Panc1 (cell line): Measurements from ENCODE around the gene SNRNP70. TPM values are rescaled to one million over a fixed set of nuclear protein-coding genes. Genes with fewer than 3 reads are reported as not detected.

Experiments
- ATAC-seq: fragments of 200-7000 bp; cut with Tn5 transposase; 2 replicates; pipeline ENCODE4 v1.9.1; 2020; ENCODE audit warnings: mild to moderate bottlenecking, moderate library complexity
- BruUV-seq: library from RNA; stranded (reverse); fragments of 400-500 nt; replicated peaks from 2 replicates; lab custom pipeline; 2021; lab: Mats Ljungman, UMichigan
- CTCF ChIA-PET: fragments of 300-600 bp; sonication (Branson Sonifier 250); formaldehyde crosslinking; loops from one replicate; lab custom pipeline; 2022; ENCODE audit warnings: antibody characterized with exemption; lab: Charles Lee
- POLR2A ChIA-PET: fragments of 300-600 bp; sonication (Branson Sonifier 250); formaldehyde crosslinking; loops from one replicate; lab custom pipeline; 2022; ENCODE audit warnings: antibody characterized with exemption; lab: Charles Lee
- DNase-seq: peaks from one replicate; pipeline ENCODE4 v3.0.0-alpha.2; 2010; ENCODE audit warnings: low read depth, low spot score
- H3K27ac ChIP-seq: 2 replicates; pipeline ENCODE4 v1.5.1; 2011; ENCODE audit warnings: mild to moderate bottlenecking, low read length, inconsistent platforms
- H3K27me3 ChIP-seq: fragments of 200-500 bp; sonication (Bioruptor generic); 2 replicates; pipeline ENCODE4 v1.6.0; 2014; ENCODE audit warnings: low read length, inconsistent platforms; ENCODE audit not compliant: control insufficient read depth, insufficient read depth
- H3K36me3 ChIP-seq: fragments of 200-500 bp; sonication (Bioruptor generic); 2 replicates; pipeline ENCODE4 v1.5.1; 2014; ENCODE audit warnings: inconsistent platforms, mild to moderate bottlenecking, low read length, moderate library complexity; ENCODE audit not compliant: control insufficient read depth, insufficient read depth
- H3K4me1 ChIP-seq: 2 replicates; pipeline ENCODE4 v1.5.1; 2011; ENCODE audit warnings: inconsistent platforms, mild to moderate bottlenecking, low read length, moderate library complexity; ENCODE audit not compliant: control insufficient read depth, insufficient read depth
- H3K4me3 ChIP-seq, 2 experiments: 2 replicates each; pipeline ENCODE4 v1.5.1; 2011 to 2012; ENCODE audit warnings: low read depth in 2 of 2, low read length in 2 of 2, mild to moderate bottlenecking in 2 of 2, inconsistent platforms in 1 of 2, moderate library complexity in 1 of 2
- H3K9me3 ChIP-seq: fragments of 200-500 bp; sonication (Bioruptor generic); 2 replicates; pipeline ENCODE4 v1.5.1; 2014; ENCODE audit warnings: low read depth, mild to moderate bottlenecking, inconsistent platforms, low read length, moderate library complexity; ENCODE audit not compliant: control insufficient read depth, insufficient read depth
- POLR2AphosphoS5 ChIP-seq: IDR thresholded peaks from 2 replicates; pipeline ENCODE4 v1.6.1; 2012; ENCODE audit warnings: mild to moderate bottlenecking, low read depth, low read length, moderate library complexity
- SIN3A ChIP-seq: IDR thresholded peaks from 2 replicates; pipeline ENCODE4 v1.6.1; 2012; ENCODE audit warnings: low read depth, mild to moderate bottlenecking, low read length, moderate library complexity, borderline replicate concordance; ENCODE audit not compliant: insufficient read depth
- TCF7L2 ChIP-seq: IDR thresholded peaks from 2 replicates; pipeline ENCODE4 v1.6.1; 2011; ENCODE audit warnings: mild to moderate bottlenecking, low read depth, low read length, inconsistent platforms
- in situ Hi-C: cut with HindIII; loops from 2 replicates; pipeline ENCODE4 v1.10.0; 2016; ENCODE audit warnings: low sequenced_read_pairs, low pct_unique_long_range_greater_than_20kb
- intact Hi-C: fragments of 100-400 bp; cut with micrococcal nuclease; formaldehyde crosslinking; loops from one replicate; pipeline ENCODE4 v1.10.0; 2022; ENCODE audit not compliant: unreplicated experiment
- total RNA-seq: library from RNA; stranded (reverse); gene quantifications from one replicate; pipeline ENCODE4 v1.2.1, GENCODE V29; 2021; ENCODE audit not compliant: unreplicated experiment
- TF ChIP-seq, protein P1 (sequence below): fragments of 450-650 bp; IDR thresholded peaks from 2 replicates; pipeline ENCODE4 v1.5.1; 2017; ENCODE audit warnings: mild to moderate bottlenecking
- TF ChIP-seq, protein P2 (sequence below), 2 experiments: IDR thresholded peaks; 2 replicates each; pipeline ENCODE4 v1.6.1; 2011 to 2012; ENCODE audit warnings: low read depth in 2 of 2, control low read depth in 1 of 2, low read length in 1 of 2, mild to moderate bottlenecking in 1 of 2, moderate library complexity in 1 of 2; ENCODE audit not compliant: insufficient read depth in 1 of 2

The SNRNP70 gene
- total RNA-seq, 1 experiment from 2014 or later = 180 TPM

GRCh38 chr19:49106648-49107135 is 21.4 kb downstream of the SNRNP70 start:
- Histone ChIP-seq H3K9me3 (no peaks in the 10 kb centered on the region), H3K4me3 (no peak overlapping the region), H3K36me3 (no peaks in the 10 kb centered on the region; the same call in 1 of the 2 replicates), H3K27ac (no peak overlapping the region), H3K4me1 (no peaks in the 10 kb centered on the region), H3K27me3 (no peaks in the 10 kb centered on the region)
- BruUV-seq = no TSS peak
- intact Hi-C loops (no loop called here), in situ Hi-C loops (no loop called here)
- DNase-seq (no peak), ATAC-seq (peak; percentile 59; the same call in 1 of the 2 replicates)
- ChIA-PET CTCF (interaction anchor here (0.6 kb wide), 1 partner anchor 9 kb away, joined by 3 read pairs; no protein-coding TSS in a partner anchor), POLR2A (no interaction called here)
- no peak for TF ChIP-seq TCF7L2
- no peak for TF ChIP-seq SIN3A
- TF ChIP-seq, protein P1, sequence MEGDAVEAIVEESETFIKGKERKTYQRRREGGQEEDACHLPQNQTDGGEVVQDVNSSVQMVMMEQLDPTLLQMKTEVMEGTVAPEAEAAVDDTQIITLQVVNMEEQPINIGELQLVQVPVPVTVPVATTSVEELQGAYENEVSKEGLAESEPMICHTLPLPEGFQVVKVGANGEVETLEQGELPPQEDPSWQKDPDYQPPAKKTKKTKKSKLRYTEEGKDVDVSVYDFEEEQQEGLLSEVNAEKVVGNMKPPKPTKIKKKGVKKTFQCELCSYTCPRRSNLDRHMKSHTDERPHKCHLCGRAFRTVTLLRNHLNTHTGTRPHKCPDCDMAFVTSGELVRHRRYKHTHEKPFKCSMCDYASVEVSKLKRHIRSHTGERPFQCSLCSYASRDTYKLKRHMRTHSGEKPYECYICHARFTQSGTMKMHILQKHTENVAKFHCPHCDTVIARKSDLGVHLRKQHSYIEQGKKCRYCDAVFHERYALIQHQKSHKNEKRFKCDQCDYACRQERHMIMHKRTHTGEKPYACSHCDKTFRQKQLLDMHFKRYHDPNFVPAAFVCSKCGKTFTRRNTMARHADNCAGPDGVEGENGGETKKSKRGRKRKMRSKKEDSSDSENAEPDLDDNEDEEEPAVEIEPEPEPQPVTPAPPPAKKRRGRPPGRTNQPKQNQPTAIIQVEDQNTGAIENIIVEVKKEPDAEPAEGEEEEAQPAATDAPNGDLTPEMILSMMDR = peak; percentile 85

DNA sequence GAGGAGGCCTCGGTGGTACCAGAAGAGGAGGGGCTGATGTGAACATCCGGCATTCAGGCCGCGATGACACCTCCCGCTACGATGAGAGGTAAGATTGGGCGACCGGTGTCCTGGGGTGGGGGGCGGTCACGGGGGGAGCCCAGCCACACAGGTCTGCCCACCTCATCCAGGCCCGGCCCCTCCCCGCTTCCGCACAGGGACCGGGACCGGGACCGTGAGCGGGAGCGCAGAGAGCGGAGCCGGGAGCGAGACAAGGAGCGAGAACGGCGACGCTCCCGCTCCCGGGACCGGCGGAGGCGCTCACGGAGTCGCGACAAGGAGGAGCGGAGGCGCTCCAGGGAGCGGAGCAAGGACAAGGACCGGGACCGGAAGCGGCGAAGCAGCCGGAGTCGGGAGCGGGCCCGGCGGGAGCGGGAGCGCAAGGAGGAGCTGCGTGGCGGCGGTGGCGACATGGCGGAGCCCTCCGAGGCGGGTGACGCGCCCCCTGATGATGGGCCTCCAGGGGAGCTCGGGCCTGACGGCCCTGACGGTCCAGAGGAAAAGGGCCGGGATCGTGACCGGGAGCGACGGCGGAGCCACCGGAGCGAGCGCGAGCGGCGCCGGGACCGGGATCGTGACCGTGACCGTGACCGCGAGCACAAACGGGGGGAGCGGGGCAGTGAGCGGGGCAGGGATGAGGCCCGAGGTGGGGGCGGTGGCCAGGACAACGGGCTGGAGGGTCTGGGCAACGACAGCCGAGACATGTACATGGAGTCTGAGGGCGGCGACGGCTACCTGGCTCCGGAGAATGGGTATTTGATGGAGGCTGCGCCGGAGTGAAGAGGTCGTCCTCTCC is 22.6 kb downstream of the SNRNP70 start:
- in situ Hi-C loops (no loop called here), intact Hi-C loops (no loop called here)
- no peaks in the 10 kb centered on the region for H3K4me1 ChIP-seq
- BruUV-seq = TSS peak; percentile 84
- no peaks in the 10 kb centered on the region for H3K9me3 ChIP-seq
- CTCF ChIA-PET = no interaction called here
- POLR2A ChIA-PET = no interaction called here
- no peak for DNase-seq
- TF ChIP-seq TCF7L2 (no peak), POLR2AphosphoS5 (no peak)
- TF ChIP-seq, protein P1 = no peak
- ATAC-seq = no peak
- no peak overlapping the region for H3K27ac ChIP-seq
- H3K4me3 ChIP-seq = no peak overlapping the region
- no peaks in the 10 kb centered on the region for H3K27me3 ChIP-seq
- no peaks in the 10 kb centered on the region; the same call in 1 of the 2 replicates for H3K36me3 ChIP-seq

DNA sequence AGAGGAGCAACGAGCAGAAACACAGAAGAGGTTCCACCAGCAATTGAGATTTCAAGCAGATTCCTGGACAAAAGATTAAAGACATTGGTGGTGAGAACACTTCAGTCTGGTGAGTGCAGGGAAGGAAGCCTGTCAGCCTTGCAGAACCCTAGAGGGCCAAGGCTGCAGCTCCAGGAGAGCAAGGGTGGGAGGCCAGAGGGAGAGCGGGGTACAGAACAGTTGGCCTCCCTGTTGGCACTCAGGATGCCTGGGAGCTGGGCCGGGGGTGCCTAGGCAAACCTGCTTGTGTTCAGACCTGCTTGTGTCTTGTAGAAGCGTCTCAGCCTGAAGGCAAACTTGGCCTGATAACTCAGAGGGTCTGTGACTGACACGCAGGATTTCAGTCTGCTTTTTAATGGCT is 23.8 kb downstream of the SNRNP70 start:
- CTCF ChIA-PET = no interaction called here
- no peaks in the 10 kb centered on the region for H3K27me3 ChIP-seq
- intact Hi-C loops = no loop called here
- POLR2A ChIA-PET = no interaction called here
- no peak overlapping the region for H3K4me3 ChIP-seq
- no peaks in the 10 kb centered on the region for H3K9me3 ChIP-seq
- H3K36me3 ChIP-seq = no peaks in the 10 kb centered on the region; the same call in 1 of the 2 replicates
- DNase-seq = no peak
- H3K27ac ChIP-seq = no peak overlapping the region
- in situ Hi-C loops = no loop called here
- TF ChIP-seq, protein P1 = no peak
- TF ChIP-seq, protein P2, sequence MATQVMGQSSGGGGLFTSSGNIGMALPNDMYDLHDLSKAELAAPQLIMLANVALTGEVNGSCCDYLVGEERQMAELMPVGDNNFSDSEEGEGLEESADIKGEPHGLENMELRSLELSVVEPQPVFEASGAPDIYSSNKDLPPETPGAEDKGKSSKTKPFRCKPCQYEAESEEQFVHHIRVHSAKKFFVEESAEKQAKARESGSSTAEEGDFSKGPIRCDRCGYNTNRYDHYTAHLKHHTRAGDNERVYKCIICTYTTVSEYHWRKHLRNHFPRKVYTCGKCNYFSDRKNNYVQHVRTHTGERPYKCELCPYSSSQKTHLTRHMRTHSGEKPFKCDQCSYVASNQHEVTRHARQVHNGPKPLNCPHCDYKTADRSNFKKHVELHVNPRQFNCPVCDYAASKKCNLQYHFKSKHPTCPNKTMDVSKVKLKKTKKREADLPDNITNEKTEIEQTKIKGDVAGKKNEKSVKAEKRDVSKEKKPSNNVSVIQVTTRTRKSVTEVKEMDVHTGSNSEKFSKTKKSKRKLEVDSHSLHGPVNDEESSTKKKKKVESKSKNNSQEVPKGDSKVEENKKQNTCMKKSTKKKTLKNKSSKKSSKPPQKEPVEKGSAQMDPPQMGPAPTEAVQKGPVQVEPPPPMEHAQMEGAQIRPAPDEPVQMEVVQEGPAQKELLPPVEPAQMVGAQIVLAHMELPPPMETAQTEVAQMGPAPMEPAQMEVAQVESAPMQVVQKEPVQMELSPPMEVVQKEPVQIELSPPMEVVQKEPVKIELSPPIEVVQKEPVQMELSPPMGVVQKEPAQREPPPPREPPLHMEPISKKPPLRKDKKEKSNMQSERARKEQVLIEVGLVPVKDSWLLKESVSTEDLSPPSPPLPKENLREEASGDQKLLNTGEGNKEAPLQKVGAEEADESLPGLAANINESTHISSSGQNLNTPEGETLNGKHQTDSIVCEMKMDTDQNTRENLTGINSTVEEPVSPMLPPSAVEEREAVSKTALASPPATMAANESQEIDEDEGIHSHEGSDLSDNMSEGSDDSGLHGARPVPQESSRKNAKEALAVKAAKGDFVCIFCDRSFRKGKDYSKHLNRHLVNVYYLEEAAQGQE (IDR thresholded peaks at IDR 0.05; ENCODE audit: insufficient read depth in 1 of 2, low read depth in 2 of 2, low read length in 1 of 2) = no peak
- TF ChIP-seq SIN3A = no peak
- no peak for TF ChIP-seq POLR2AphosphoS5
- TF ChIP-seq TCF7L2 = no peak
- peaks cover 4% of the 10 kb centered on the region; the same call in 1 of the 2 replicates for H3K4me1 ChIP-seq
- no TSS peak for BruUV-seq
- ATAC-seq = no peak
